ELR (cell line): ENCODE data around the gene EEFSEC.

Source experiments
- DNase-seq: peaks from one replicate; pipeline ENCODE4 v3.0.0-alpha.2; 2015; ENCODE audit warnings: low read depth

The EEFSEC gene

GRCh38 chr3:128187495-128187894 is 34.2 kb downstream of the EEFSEC start:
- no peak for DNase-seq

GRCh38 chr3:128188326-128188725 is 35.0 kb downstream of the EEFSEC start:
- DNase-seq: no peak

GRCh38 chr3:128188956-128189355 is 35.7 kb downstream of the EEFSEC start:
- peak; percentile 42 for DNase-seq

GRCh38 chr3:128190501-128190900 is 37.2 kb downstream of the EEFSEC start:
- peak; percentile 52 for DNase-seq

- no peak for DNase-seq
Measured at GRCh38 chr3:128192131-128192530, 38.9 kb downstream of the EEFSEC start.

- DNase-seq: no peak
Measured at GRCh38 chr3:128193168-128193567, 39.9 kb downstream of the EEFSEC start.

GRCh38 chr3:128194843-128195242 is 41.6 kb downstream of the EEFSEC start:
- no peak for DNase-seq

- no peak for DNase-seq
Measured at GRCh38 chr3:128195369-128195768, 42.1 kb downstream of the EEFSEC start.

- no peak for DNase-seq
Measured at GRCh38 chr3:128195802-128196201, 42.5 kb downstream of the EEFSEC start.

- DNase-seq: no peak
Measured at GRCh38 chr3:128196647-128197046, 43.4 kb downstream of the EEFSEC start.

GRCh38 chr3:128197855-128198254 is 44.6 kb downstream of the EEFSEC start:
- no peak for DNase-seq

GRCh38 chr3:128198313-128198712 is 45.0 kb downstream of the EEFSEC start:
- no peak for DNase-seq

GRCh38 chr3:128199110-128199509 is 45.8 kb downstream of the EEFSEC start:
- DNase-seq: no peak

GRCh38 chr3:128201158-128201755 is 48.0 kb downstream of the EEFSEC start:
- DNase-seq: peak; percentile 39

- DNase-seq: no peak
Measured at GRCh38 chr3:128203169-128203568, 49.9 kb downstream of the EEFSEC start.

GRCh38 chr3:128205558-128206145 is 52.4 kb downstream of the EEFSEC start:
- no peak for DNase-seq

- no peak for DNase-seq
Measured at GRCh38 chr3:128207951-128208350, 54.7 kb downstream of the EEFSEC start.

- no peak for DNase-seq
Measured at GRCh38 chr3:128210711-128211110, 57.4 kb downstream of the EEFSEC start.

GRCh38 chr3:128214056-128214455 is 60.8 kb downstream of the EEFSEC start:
- DNase-seq: no peak

GRCh38 chr3:128215290-128215689 is 62.0 kb downstream of the EEFSEC start:
- DNase-seq: no peak

- no peak for DNase-seq
Measured at GRCh38 chr3:128215800-128216495, 62.7 kb downstream of the EEFSEC start.

GRCh38 chr3:128217702-128218547 is 64.6 kb downstream of the EEFSEC start:
- no peak for DNase-seq
